SU-DHL-6 (cell line): ENCODE results near the gene JADE2.

Experiments
- H2AFZ ChIP-seq: fragments of 200-600 bp; sonication (generic); 2 replicates; pipeline ENCODE4 v1.6.1; 2014; ENCODE audit warnings: low read depth, mild to moderate bottlenecking, moderate library complexity, mixed read lengths, antibody characterized with exemption, low read length; ENCODE audit not compliant: severe bottlenecking
- H3F3A ChIP-seq: fragments of 200-600 bp; shearing (Covaris generic); 2 replicates; pipeline ENCODE4 v1.6.0; 2016; ENCODE audit warnings: antibody characterized with exemption, mild to moderate bottlenecking; ENCODE audit not compliant: insufficient read depth
- H3K27ac ChIP-seq: fragments of 200-600 bp; sonication (generic); 2 replicates; pipeline ENCODE4 v1.5.1; 2016; ENCODE audit warnings: low read depth, mild to moderate bottlenecking, low read length, moderate library complexity, mixed read lengths
- H3K27me3 ChIP-seq: fragments of 200-600 bp; sonication (generic), shearing (Covaris generic); 2 replicates; pipeline ENCODE4 v1.6.0; 2014; ENCODE audit warnings: mild to moderate bottlenecking, low read length
- H3K36me3 ChIP-seq: fragments of 200-600 bp; sonication (generic); 2 replicates; pipeline ENCODE4 v1.6.1; 2014; ENCODE audit warnings: mild to moderate bottlenecking, low read length, mixed read lengths
- H3K4me2 ChIP-seq: fragments of 300-600, 200-600 bp; shearing (Covaris generic), sonication (generic); 2 replicates; pipeline ENCODE4 v1.6.0; 2014; ENCODE audit warnings: low read length, low read depth, mild to moderate bottlenecking; ENCODE audit not compliant: poor library complexity, severe bottlenecking
- H3K4me3 ChIP-seq: fragments of 200-600 bp; sonication (generic); 2 replicates; pipeline ENCODE4 v1.5.1; 2014; ENCODE audit warnings: antibody characterized with exemption, low read length, mild to moderate bottlenecking, mixed read lengths; ENCODE audit not compliant: insufficient read depth, poor library complexity, severe bottlenecking
- H3K79me2 ChIP-seq: fragments of 200-600 bp; sonication (generic); 2 replicates; pipeline ENCODE4 v1.6.1; 2014; ENCODE audit warnings: mild to moderate bottlenecking, low read length, moderate library complexity; ENCODE audit not compliant: insufficient read depth
- H3K9ac ChIP-seq: fragments of 200-600 bp; sonication (generic); 2 replicates; pipeline ENCODE4 v1.7.0; 2014; ENCODE audit warnings: mild to moderate bottlenecking, low read length
- H3K9me2 ChIP-seq: fragments of 200-600 bp; sonication (generic); replicated peaks from 2 replicates; pipeline ENCODE4 v1.6.1; 2014; ENCODE audit warnings: low read length; ENCODE audit not compliant: insufficient read depth
- H3K9me3 ChIP-seq: fragments of 200-600 bp; sonication (generic); 2 replicates; pipeline ENCODE4 v1.6.1; 2014; ENCODE audit warnings: low read length, mixed read lengths; ENCODE audit not compliant: insufficient read depth
- H4K20me1 ChIP-seq: fragments of 200-600 bp; sonication (generic); 2 replicates; pipeline ENCODE4 v1.6.1; 2014; ENCODE audit warnings: low read depth, mild to moderate bottlenecking, antibody characterized with exemption, low read length, moderate library complexity, mixed read lengths
- CTCF ChIP-seq: fragments of 200-600 bp; sonication (generic); IDR thresholded peaks from one replicate; pipeline ENCODE4 v1.5.1; 2017; ENCODE audit warnings: antibody characterized with exemption, mild to moderate bottlenecking, low read length, moderate library complexity; ENCODE audit not compliant: insufficient read depth, poor library complexity, severe bottlenecking
- EZH2phosphoT487 ChIP-seq: fragments of 200-600 bp; sonication (generic), shearing (Covaris generic); conservative IDR thresholded peaks from 2 replicates; pipeline ENCODE4 v1.6.1; 2018; ENCODE audit warnings: mild to moderate bottlenecking, antibody characterized with exemption, low read length, moderate library complexity, mixed read lengths

JADE2 gene

GRCh38 chr5:134519989-134520388, 5.5 kb upstream of the JADE2 start:
- no peak overlapping the region for H2AFZ ChIP-seq
- no peak for TF ChIP-seq EZH2phosphoT487
- no peak for TF ChIP-seq CTCF

GRCh38 chr5:134521841-134522240, 3.6 kb upstream of the JADE2 start:
- Histone ChIP-seq H3K4me3 (no peak overlapping the region), H3K4me2 (no peak overlapping the region), H3K9me3 (no peaks in the 10 kb centered on the region), H3K27ac (no peak overlapping the region), H3K27me3 (no peaks in the 10 kb centered on the region), H4K20me1 (no peaks in the 10 kb centered on the region), H3K36me3 (no peaks in the 10 kb centered on the region), H3F3A (peaks cover 21% of the 10 kb centered on the region), H3K9me2 (no peaks in the 10 kb centered on the region), H3K79me2 (peaks cover 4% of the 10 kb centered on the region; the same call in 1 of the 2 replicates), H2AFZ (no peak overlapping the region), H3K9ac (no peak overlapping the region)
- no peak for TF ChIP-seq CTCF
- TF ChIP-seq EZH2phosphoT487: no peak

More at GRCh38 chr5:134519989-134520388, 5.5 kb upstream of the JADE2 start:
- Histone ChIP-seq H3K4me3 (no peak overlapping the region), H4K20me1 (no peaks in the 10 kb centered on the region), H3K9ac (no peak overlapping the region), H3K4me2 (no peak overlapping the region), H3K27me3 (no peaks in the 10 kb centered on the region), H3K9me2 (no peaks in the 10 kb centered on the region), H3K9me3 (no peaks in the 10 kb centered on the region), H3K27ac (no peak overlapping the region), H3K79me2 (no peaks in the 10 kb centered on the region), H3K36me3 (no peaks in the 10 kb centered on the region), H3F3A (peaks cover 21% of the 10 kb centered on the region)

GRCh38 chr5:134523543-134524271, 1.8 kb upstream of the JADE2 start:
- Histone ChIP-seq H3K36me3 (no peaks in the 10 kb centered on the region), H3K4me3 (peak overlapping the region; percentile 86), H3F3A (peaks cover 28% of the 10 kb centered on the region), H3K9me3 (no peaks in the 10 kb centered on the region), H4K20me1 (no peaks in the 10 kb centered on the region), H3K79me2 (peaks cover 20% of the 10 kb centered on the region), H2AFZ (peak overlapping the region; percentile 85), H3K27ac (no peak overlapping the region), H3K4me2 (peak overlapping the region; percentile 88), H3K9ac (peak overlapping the region; percentile 95), H3K9me2 (no peaks in the 10 kb centered on the region), H3K27me3 (no peaks in the 10 kb centered on the region)
- TF ChIP-seq CTCF: no peak
- no peak for TF ChIP-seq EZH2phosphoT487
